RPMI8226 (cell line): Measurements from ENCODE around the gene TRIM68.

Experiments used
- DNase-seq: peaks from one replicate; pipeline ENCODE4 v3.0.0-alpha.2; 2015

The TRIM68 gene

GRCh38 chr11:4606231-4607015, 1.6 kb downstream of the TRIM68 start:
- no peak for DNase-seq

- DNase-seq: no peak
These were observed 3.0 kb downstream of the TRIM68 start for GRCh38 chr11:4605057-4605456.

GRCh38 chr11:4593739-4594138, 14.3 kb downstream of the TRIM68 start, which contains the start of gene OR52I1:
OR52I1 (plus strand) TSS chr11:4594039; CDS start chr11:4594039, 0 bp downstream.
- DNase-seq: no peak

GRCh38 chr11:4589017-4589416, 19.0 kb downstream of the TRIM68 start:
- DNase-seq: no peak

GRCh38 chr11:4581443-4581842, 26.6 kb downstream of the TRIM68 start, which contains the start of gene OR52I2:
OR52I2 (plus strand) TSS chr11:4581743.
- DNase-seq: no peak

GRCh38 chr11:4580124-4580523, 27.9 kb downstream of the TRIM68 start:
- no peak for DNase-seq

- no peak for DNase-seq
These were observed 29.4 kb downstream of the TRIM68 start for GRCh38 chr11:4578624-4579023.

GRCh38 chr11:4577761-4578160, 30.3 kb downstream of the TRIM68 start:
- peak; percentile 14 for DNase-seq

- DNase-seq: no peak
These were observed 31.2 kb downstream of the TRIM68 start for GRCh38 chr11:4576880-4577279.

GRCh38 chr11:4569075-4569474, 39.0 kb downstream of the TRIM68 start:
- no peak for DNase-seq

- no peak for DNase-seq
These were observed 42.7 kb downstream of the TRIM68 start for GRCh38 chr11:4565371-4565770.

- no peak for DNase-seq
These were observed 47.6 kb downstream of the TRIM68 start for GRCh38 chr11:4560467-4560866.

GRCh38 chr11:4559527-4560440, 48.2 kb downstream of the TRIM68 start:
- DNase-seq: no peak

GRCh38 chr11:4551346-4551979, 56.6 kb downstream of the TRIM68 start:
- no peak for DNase-seq
